Osteocyte (in vitro differentiated cells): ENCODE data around the gene ACOT6. TPM values are rescaled to one million over a fixed set of nuclear protein-coding genes. Genes with fewer than 3 reads are reported as not detected.

Experiments used
- DNase-seq: peaks from one replicate; pipeline ENCODE4 v3.0.0; 2021; ENCODE audit warnings: mixed read lengths; ENCODE audit not compliant: unreplicated experiment; ENCODE audit errors: extremely low spot score
- H3K27ac Mint-ChIP-seq: one replicate; pipeline ENCODE4 v1.8.0; 2021; ENCODE audit warnings: mild to moderate bottlenecking, mixed read lengths; ENCODE audit not compliant: unreplicated experiment
- H3K27me3 Mint-ChIP-seq: one replicate; pipeline ENCODE4 v1.8.0; 2021; ENCODE audit warnings: mixed read lengths; ENCODE audit not compliant: unreplicated experiment
- H3K36me3 Mint-ChIP-seq: one replicate; pipeline ENCODE4 v1.8.0; 2021; ENCODE audit warnings: mixed read lengths; ENCODE audit not compliant: unreplicated experiment
- H3K4me1 Mint-ChIP-seq: one replicate; pipeline ENCODE4 v1.8.0; 2021; ENCODE audit warnings: mixed read lengths; ENCODE audit not compliant: unreplicated experiment
- H3K4me3 Mint-ChIP-seq: one replicate; pipeline ENCODE4 v1.8.0; 2021; ENCODE audit warnings: mild to moderate bottlenecking, moderate library complexity, mixed read lengths; ENCODE audit not compliant: unreplicated experiment
- H3K9me3 Mint-ChIP-seq: one replicate; pipeline ENCODE4 v1.8.0; 2021; ENCODE audit warnings: mixed read lengths; ENCODE audit not compliant: unreplicated experiment
- total RNA-seq: library from RNA; stranded (reverse); gene quantifications from 2 replicates; pipeline ENCODE4 v1.2.1, GENCODE V29; 2021
- TF ChIP-seq, protein P1 (sequence below): fragments of 200-600 bp; sonication (generic); IDR thresholded peaks from 2 replicates; pipeline ENCODE4 v1.5.0; 2021; ENCODE audit warnings: antibody characterized with exemption, mild to moderate bottlenecking, moderate library complexity

ACOT6 gene
- total RNA-seq, 1 donor from 2014 or later: not detected

DNA sequence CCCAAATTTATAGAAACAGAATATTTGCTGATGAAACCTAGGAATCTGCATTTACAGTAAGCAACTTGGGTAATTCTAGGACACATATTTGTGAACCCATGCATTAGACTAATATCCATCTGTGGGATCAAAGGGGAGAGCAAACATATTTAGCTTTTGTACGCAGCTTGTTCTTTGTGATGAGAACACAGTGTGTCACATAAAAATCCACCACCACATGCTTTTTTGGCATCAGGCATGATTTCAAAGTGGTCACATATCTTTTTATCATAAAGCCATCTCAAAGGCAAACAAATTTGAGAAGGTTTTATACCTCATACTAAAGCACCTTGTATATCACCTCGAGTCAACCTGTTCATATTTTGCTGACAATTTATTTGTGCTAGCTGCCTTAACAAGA, 48.2 kb downstream of the ACOT6 start:
- TF ChIP-seq, protein P1, sequence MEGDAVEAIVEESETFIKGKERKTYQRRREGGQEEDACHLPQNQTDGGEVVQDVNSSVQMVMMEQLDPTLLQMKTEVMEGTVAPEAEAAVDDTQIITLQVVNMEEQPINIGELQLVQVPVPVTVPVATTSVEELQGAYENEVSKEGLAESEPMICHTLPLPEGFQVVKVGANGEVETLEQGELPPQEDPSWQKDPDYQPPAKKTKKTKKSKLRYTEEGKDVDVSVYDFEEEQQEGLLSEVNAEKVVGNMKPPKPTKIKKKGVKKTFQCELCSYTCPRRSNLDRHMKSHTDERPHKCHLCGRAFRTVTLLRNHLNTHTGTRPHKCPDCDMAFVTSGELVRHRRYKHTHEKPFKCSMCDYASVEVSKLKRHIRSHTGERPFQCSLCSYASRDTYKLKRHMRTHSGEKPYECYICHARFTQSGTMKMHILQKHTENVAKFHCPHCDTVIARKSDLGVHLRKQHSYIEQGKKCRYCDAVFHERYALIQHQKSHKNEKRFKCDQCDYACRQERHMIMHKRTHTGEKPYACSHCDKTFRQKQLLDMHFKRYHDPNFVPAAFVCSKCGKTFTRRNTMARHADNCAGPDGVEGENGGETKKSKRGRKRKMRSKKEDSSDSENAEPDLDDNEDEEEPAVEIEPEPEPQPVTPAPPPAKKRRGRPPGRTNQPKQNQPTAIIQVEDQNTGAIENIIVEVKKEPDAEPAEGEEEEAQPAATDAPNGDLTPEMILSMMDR: no peak
- Mint-ChIP-seq H3K27me3 (no peaks in the 10 kb centered on the region), H3K9me3 (peaks cover 6% of the 10 kb centered on the region), H3K36me3 (peaks cover 10% of the 10 kb centered on the region), H3K27ac (no peak overlapping the region), H3K4me3 (no peak overlapping the region), H3K4me1 (peaks cover 8% of the 10 kb centered on the region)
- DNase-seq: no peak

DNA sequence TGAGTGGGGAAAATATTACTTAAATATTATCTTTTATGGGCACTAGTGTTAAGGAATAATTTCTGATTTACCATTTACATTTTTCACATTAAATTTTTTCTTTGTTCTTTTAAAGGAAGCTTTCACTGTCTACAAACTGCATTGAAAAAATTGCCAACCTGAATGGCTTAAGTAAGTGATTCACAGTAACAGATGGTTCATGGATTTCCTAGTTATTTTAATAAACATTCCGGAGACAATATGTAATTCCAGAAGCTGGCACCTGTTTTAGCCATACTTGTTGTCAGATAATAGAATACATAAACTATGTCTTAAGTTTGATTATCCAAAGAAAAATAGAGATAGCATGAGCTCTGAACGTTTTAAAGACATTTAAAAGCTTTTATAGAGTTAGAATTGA, 49.6 kb downstream of the ACOT6 start:
- H3K4me1 Mint-ChIP-seq: peaks cover 8% of the 10 kb centered on the region

DNA sequence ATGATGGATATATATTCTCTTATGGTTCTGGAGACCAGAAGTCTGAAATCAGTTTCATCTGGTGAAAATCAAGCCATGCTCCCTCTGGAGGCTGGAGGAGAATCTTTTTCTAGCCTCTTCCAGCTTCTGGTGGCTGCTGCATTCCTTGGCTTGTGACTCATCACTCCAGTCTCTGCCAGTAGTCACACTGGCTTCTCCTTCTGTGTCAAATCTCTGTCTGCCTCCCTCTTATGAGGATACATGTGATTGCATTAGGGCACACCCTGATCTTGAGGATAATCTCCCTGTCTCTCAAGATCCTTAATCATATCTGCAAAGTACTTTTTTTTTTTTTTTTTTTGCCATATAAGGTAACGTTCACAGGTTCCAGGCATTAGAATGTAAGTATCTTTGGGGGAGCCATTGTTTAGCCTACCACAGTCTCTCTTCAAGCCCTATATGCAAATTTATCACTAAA, 50.2 kb downstream of the ACOT6 start:
- Mint-ChIP-seq H3K4me1 (peaks cover 8% of the 10 kb centered on the region), H3K27me3 (no peaks in the 10 kb centered on the region), H3K36me3 (peaks cover 13% of the 10 kb centered on the region), H3K9me3 (peaks cover 6% of the 10 kb centered on the region), H3K27ac (no peak overlapping the region), H3K4me3 (no peak overlapping the region)
- TF ChIP-seq, protein P1: peak; percentile 43
- DNase-seq: no peak

More for the DNA sequence above, 49.6 kb downstream of the ACOT6 start:
- peaks cover 6% of the 10 kb centered on the region for H3K9me3 Mint-ChIP-seq
- no peak overlapping the region for H3K27ac Mint-ChIP-seq
- DNase-seq: no peak
- peaks cover 13% of the 10 kb centered on the region for H3K36me3 Mint-ChIP-seq
- no peaks in the 10 kb centered on the region for H3K27me3 Mint-ChIP-seq
- H3K4me3 Mint-ChIP-seq: no peak overlapping the region
- TF ChIP-seq, protein P1: no peak

DNA sequence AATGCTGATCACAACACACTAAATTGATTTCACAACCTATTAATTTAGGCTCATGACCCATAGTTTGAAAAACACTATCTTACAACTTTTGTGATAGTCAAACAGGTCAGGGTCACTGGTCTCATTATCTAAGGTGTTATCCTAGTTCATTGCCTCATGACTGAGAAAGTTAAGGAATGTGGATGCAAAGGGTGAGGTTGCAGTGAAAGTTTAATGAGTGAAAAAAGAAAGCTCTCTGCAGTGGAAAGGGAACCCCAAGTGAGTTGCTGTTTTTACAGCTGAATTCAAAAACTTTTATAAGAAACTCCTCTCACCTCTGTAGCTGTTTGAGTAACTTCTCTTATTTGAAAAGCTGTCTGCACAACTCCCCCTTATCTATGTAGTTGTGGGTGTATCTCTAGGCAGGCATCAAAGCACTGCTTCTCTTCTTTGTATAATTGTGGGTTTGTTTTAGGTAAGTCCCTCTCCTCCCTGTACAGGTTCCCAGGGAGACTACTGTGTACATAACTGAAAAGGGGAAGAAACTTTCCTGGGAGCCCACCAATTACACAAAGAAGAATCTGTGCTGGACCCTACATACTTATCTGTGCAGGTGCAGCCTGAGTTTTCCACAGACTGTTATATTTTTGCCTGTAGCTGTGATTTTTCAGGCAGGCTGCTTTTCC, 51.4 kb downstream of the ACOT6 start:
- no peak for DNase-seq
- peaks cover 8% of the 10 kb centered on the region for H3K4me1 Mint-ChIP-seq
- TF ChIP-seq, protein P1: no peak
- no peaks in the 10 kb centered on the region for H3K27me3 Mint-ChIP-seq
- H3K4me3 Mint-ChIP-seq: no peak overlapping the region
- H3K27ac Mint-ChIP-seq: no peak overlapping the region
- peaks cover 10% of the 10 kb centered on the region for H3K36me3 Mint-ChIP-seq
- peaks cover 6% of the 10 kb centered on the region for H3K9me3 Mint-ChIP-seq

DNA sequence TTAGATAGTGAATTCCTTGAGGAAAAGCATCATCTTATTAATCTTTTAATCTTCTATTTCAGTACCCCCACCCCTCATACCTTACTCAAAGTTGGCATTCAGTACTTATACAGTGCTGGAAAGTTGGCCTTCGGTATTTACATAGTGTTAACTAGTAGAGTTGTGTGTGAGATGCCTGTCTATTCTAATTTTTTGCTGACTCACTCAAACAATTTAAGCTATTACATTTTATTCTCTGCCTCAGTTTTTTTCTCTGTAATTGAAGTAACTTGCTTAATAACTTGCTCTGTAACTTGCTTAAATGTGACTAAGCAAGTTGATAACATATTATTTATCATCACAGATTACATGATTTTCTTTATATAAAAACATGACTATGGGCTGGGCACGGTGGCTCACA, 52.8 kb downstream of the ACOT6 start:
- peaks cover 6% of the 10 kb centered on the region for H3K9me3 Mint-ChIP-seq
- H3K36me3 Mint-ChIP-seq: peaks cover 10% of the 10 kb centered on the region
- no peak overlapping the region for H3K4me3 Mint-ChIP-seq
- H3K4me1 Mint-ChIP-seq: peaks cover 6% of the 10 kb centered on the region
- H3K27ac Mint-ChIP-seq: no peak overlapping the region
- TF ChIP-seq, protein P1: no peak
- H3K27me3 Mint-ChIP-seq: no peaks in the 10 kb centered on the region
- DNase-seq: no peak
